ENCODE measurements around the gene NR2E3.

DNA sequence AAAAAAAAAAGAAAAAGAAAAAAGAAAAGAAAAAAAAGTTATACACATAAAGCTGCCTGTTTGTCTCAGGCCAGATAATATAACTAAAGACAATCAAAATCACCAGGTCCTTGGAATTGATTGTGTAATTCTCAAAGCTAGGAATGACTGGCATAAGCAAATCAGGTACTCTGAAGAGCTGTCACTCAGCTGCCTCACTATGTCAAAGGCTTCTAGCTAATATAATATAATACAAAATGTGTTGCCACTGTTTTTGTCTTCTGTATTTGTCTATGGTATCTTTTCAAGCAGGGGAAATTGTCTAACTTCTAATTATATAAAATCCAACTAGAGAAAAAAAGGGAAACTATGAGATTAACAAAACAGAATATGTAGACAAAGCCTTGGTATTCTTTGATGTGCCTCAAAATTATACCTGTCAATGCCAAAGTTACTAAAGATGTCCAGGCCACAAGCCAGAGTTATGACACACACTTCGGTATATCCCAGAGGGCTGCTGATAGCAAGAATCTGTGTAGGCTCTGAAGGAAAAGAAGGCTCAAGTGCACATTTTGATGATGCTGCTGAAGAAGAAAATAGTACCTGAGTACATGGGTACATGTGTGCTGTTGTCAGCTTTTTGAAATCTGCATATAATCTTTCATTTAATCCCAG, 37.0 kb upstream of the NR2E3 start:
- no peak for TF ChIP-seq FOXK2 (IDR thresholded peaks at IDR 0.05)
- TF ChIP-seq FOXA1 (IDR thresholded peaks at IDR 0.05) = no peak
- TF ChIP-seq ELF4 (IDR thresholded peaks at IDR 0.05) = no peak
